Testis (tissue), 3 donors: ENCODE measurements around the gene NEFH. TPM values are rescaled to one million over a fixed set of nuclear protein-coding genes. Genes with fewer than 3 reads are reported as not detected.

Source experiments
- DNase-seq: peaks from one replicate; pipeline ENCODE4 v3.0.0-alpha.2; 2019
- H3K27ac ChIP-seq, 2 donors: fragments of 200-600 bp; sonication (generic); one replicate each; pipeline ENCODE4 v1.5.1; 2019
- H3K27me3 ChIP-seq: fragments of 200-600 bp; sonication (generic); one replicate; pipeline ENCODE4 v1.5.1; 2019
- H3K36me3 ChIP-seq: fragments of 200-600 bp; sonication (generic); one replicate; pipeline ENCODE4 v1.5.1; 2017; ENCODE audit warnings: low read depth; ENCODE audit errors: missing control alignments
- H3K4me1 ChIP-seq: fragments of 200-600 bp; sonication (generic); one replicate; pipeline ENCODE4 v1.5.1; 2019
- H3K4me3 ChIP-seq, 2 donors: fragments of 200-600 bp; sonication (generic); one replicate each; pipeline ENCODE4 v1.5.1; 2017 to 2019
- H3K9me3 ChIP-seq: fragments of 200-600 bp; sonication (generic); one replicate; pipeline ENCODE4 v1.5.1; 2017
- CTCF ChIP-seq, 3 experiments: fragments of 450-650 bp in 2 of 3; fragments of 200-600 bp in 1 of 3; sonication (generic) in 1 of 3; IDR thresholded peaks; one replicate each; pipeline ENCODE4 v1.5.1; 2016 to 2019; ENCODE audit warnings: antibody characterized with exemption in 3 of 3, mild to moderate bottlenecking in 2 of 3, moderate library complexity in 1 of 3
- POLR2A ChIP-seq: fragments of 450-650 bp; IDR thresholded peaks from one replicate; pipeline ENCODE4 v1.6.1; 2017; ENCODE audit warnings: antibody characterized with exemption, mild to moderate bottlenecking, moderate library complexity
- WGBS, 2 donors: methylation state at CpG; one replicate each; pipeline ENCODE4 v1.1.5; 2018; 5-methylcytosine and 5-hydroxymethylcytosine counted together
- intact Hi-C: fragments of 100-400 bp; cut with DNase I; formaldehyde crosslinking; loops from one replicate; pipeline ENCODE4 v1.15.1; 2023; ENCODE audit warnings: low total_unique reads
- polyA plus RNA-seq: library from polyadenylated mRNA; stranded (reverse); fragments of 350-450 nt; fragmentation: Illumina TruSeq; extraction: RNeasy Lipid Tissue Mini Kit (QIAGEN cat#74804); gene quantifications from one replicate; pipeline ENCODE4 v1.2.3, GENCODE V29; 2014; ENCODE audit warnings: low read depth, low replicate concordance; ENCODE audit not compliant: insufficient read depth
- total RNA-seq, 2 donors: library from RNA; depleted of rRNA; stranded (reverse); fragments of >200 nt; gene quantifications; one replicate each; pipeline ENCODE4 v1.2.3, GENCODE V29; 2016

The NEFH gene
- total and polyA plus RNA-seq, 3 donors from 2014 or later, result 12.0 to 18.6 (median 16.9) TPM

GRCh38 chr22:29536411-29536810 lies 56.4 kb downstream of the NEFH start:
- TF ChIP-seq POLR2A (no peak), CTCF (IDR thresholded peaks at IDR 0.05) (no peak)
- 93 to 94% methylated on average over 3 of the region's 3 CpGs for WGBS, 2 donors
- H3K9me3 ChIP-seq, result no peaks in the 10 kb centered on the region
- no peak overlapping the region for H3K27ac ChIP-seq
- no peaks in the 10 kb centered on the region for H3K36me3 ChIP-seq
- H3K4me3 ChIP-seq, result no peak overlapping the region
- no peaks in the 10 kb centered on the region for H3K27me3 ChIP-seq
- intact Hi-C loops, result no loop called here
- no peak for DNase-seq
- no peaks in the 10 kb centered on the region for H3K4me1 ChIP-seq

GRCh38 chr22:29539105-29539504 lies 59.1 kb downstream of the NEFH start:
- no peak overlapping the region for H3K27ac ChIP-seq
- TF ChIP-seq POLR2A (no peak), CTCF (IDR thresholded peaks at IDR 0.05) (no peak)
- H3K9me3 ChIP-seq, result no peaks in the 10 kb centered on the region
- WGBS, 2 donors, result 63 to 83% methylated on average over 3 of the region's 3 CpGs
- H3K36me3 ChIP-seq, result no peaks in the 10 kb centered on the region
- H3K27me3 ChIP-seq, result no peaks in the 10 kb centered on the region
- no peak for DNase-seq
- intact Hi-C loops, result no loop called here
- no peak overlapping the region for H3K4me3 ChIP-seq
- H3K4me1 ChIP-seq, result no peaks in the 10 kb centered on the region

Other genes starting within 250 kb of the NEFH start
- 10 to 100 TPM; 66.8 to 99.2 TPM for gene RHBDD3, start 212.2 kb upstream of the NEFH start, total RNA-seq
- gene RHBDD3, start 212.2 kb upstream of the NEFH start, polyA plus RNA-seq, result 55.1 TPM
- gene EWSR1, start 211.9 kb upstream of the NEFH start, total RNA-seq, result 100 to 1,000 TPM; 286 to 336 TPM
- gene EWSR1, start 211.9 kb upstream of the NEFH start, polyA plus RNA-seq, result 451 TPM
- gene GAS2L1, start 173.6 kb upstream of the NEFH start, total RNA-seq, result 100 to 1,000 TPM; 191 to 197 TPM
- gene GAS2L1, start 173.6 kb upstream of the NEFH start, polyA plus RNA-seq, result 84.9 TPM
- 10 to 100 TPM in 1 of 2 donors, 1 to 10 TPM in 1; 7.1 to 10.4 TPM for gene RASL10A, start 164.5 kb upstream of the NEFH start, total RNA-seq
- 2.2 TPM for gene RASL10A, start 164.5 kb upstream of the NEFH start, polyA plus RNA-seq
- 10 to 100 TPM; 79.8 to 92.0 TPM for gene AP1B1, start 91.6 kb upstream of the NEFH start, total RNA-seq
- gene AP1B1, start 91.6 kb upstream of the NEFH start, polyA plus RNA-seq, result 71.8 TPM
- under 1 TPM; 0.37 to 0.71 TPM for gene RFPL1, start 41.6 kb upstream of the NEFH start, total RNA-seq
- 1.4 TPM for gene RFPL1, start 41.6 kb upstream of the NEFH start, polyA plus RNA-seq
- 10 to 100 TPM; 46.0 to 59.1 TPM for gene THOC5, start 73.5 kb downstream of the NEFH start, total RNA-seq
- gene THOC5, start 73.5 kb downstream of the NEFH start, polyA plus RNA-seq, result 58.7 TPM
- 10 to 100 TPM; 27.5 to 36.5 TPM for gene NIPSNAP1, start 100.9 kb downstream of the NEFH start, total RNA-seq
- gene NIPSNAP1, start 100.9 kb downstream of the NEFH start, polyA plus RNA-seq, result 37.1 TPM
- 10 to 100 TPM; 23.4 to 32.5 TPM for gene NF2, start 123.4 kb downstream of the NEFH start, total RNA-seq
- gene NF2, start 123.4 kb downstream of the NEFH start, polyA plus RNA-seq, result 45.2 TPM
- gene CABP7, start 239.8 kb downstream of the NEFH start, total RNA-seq, result 1 to 10 TPM in 1 of 2 donors, under 1 TPM in 1; 0.79 to 1.6 TPM
- 1.6 TPM for gene CABP7, start 239.8 kb downstream of the NEFH start, polyA plus RNA-seq